IPS-20b (cell line): ENCODE results near the gene HNRNPR.
"Not testable (repeated sequence)": the region's sequence is repeated elsewhere in the genome, so short reads cannot be mapped to it uniquely, and the experiment has no call there.

Experiments used
- H3K27ac ChIP-seq: one replicate; pipeline ENCODE4 v1.5.1; 2013; ENCODE audit warnings: low read length
- H3K27me3 ChIP-seq: 2 replicates; pipeline ENCODE4 v1.6.1; 2013; ENCODE audit warnings: mild to moderate bottlenecking, low read length, inconsistent platforms; ENCODE audit not compliant: insufficient read depth
- H3K36me3 ChIP-seq: 2 replicates; pipeline ENCODE4 v1.6.1; 2013; ENCODE audit warnings: low read depth, mild to moderate bottlenecking, inconsistent platforms, low read length, moderate library complexity; ENCODE audit not compliant: insufficient read depth
- H3K4me1 ChIP-seq: 2 replicates; pipeline ENCODE4 v1.6.1; 2013; ENCODE audit warnings: mild to moderate bottlenecking, control low read depth, inconsistent platforms, low read length, moderate library complexity; ENCODE audit not compliant: insufficient read depth
- H3K4me3 ChIP-seq: 2 replicates; pipeline ENCODE4 v1.5.1; 2013; ENCODE audit warnings: mild to moderate bottlenecking, low read length, inconsistent platforms
- H3K9ac ChIP-seq: 2 replicates; pipeline ENCODE4 v1.6.1; 2013; ENCODE audit warnings: low read depth, mild to moderate bottlenecking, inconsistent platforms, low read length, moderate library complexity
- H3K9me3 ChIP-seq: 2 replicates; pipeline ENCODE4 v1.6.1; 2013; ENCODE audit warnings: mild to moderate bottlenecking, low read depth, low read length, inconsistent platforms; ENCODE audit not compliant: insufficient read depth

HNRNPR gene

GRCh38 chr1:23273450-23274133, 70.5 kb downstream of the HNRNPR start:
- Histone ChIP-seq H3K9me3 (no peaks in the 10 kb centered on the region), H3K9ac (no peak overlapping the region), H3K4me1 (no peaks in the 10 kb centered on the region), H3K27ac (no peak overlapping the region), H3K36me3 (no peaks in the 10 kb centered on the region), H3K27me3 (no peaks in the 10 kb centered on the region), H3K4me3 (no peak overlapping the region)

DNA sequence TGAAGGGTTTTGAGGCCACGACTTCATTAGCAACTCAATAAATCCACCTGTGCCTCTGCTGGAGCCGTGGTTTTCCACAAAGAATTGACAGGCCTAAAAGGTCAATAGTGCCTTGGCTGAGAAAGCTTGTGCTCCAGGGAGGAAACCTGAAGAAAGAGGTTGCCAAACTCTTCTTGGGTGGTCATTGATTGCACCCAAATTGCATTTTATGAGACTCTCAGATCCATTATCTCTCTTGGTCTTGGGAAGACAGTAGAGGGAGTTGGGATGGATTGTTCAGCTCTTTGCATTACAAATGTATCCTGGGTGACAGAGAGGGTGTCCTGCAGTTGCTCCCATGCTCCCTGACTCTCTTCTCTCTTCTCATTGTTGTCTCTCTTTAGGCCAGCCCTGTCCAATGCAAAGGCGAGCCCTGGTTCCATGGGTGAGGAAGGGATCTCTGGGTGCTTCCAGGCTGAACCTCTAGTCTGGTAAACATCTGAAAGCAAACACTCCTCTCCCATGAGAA, 80.7 kb downstream of the HNRNPR start:
- H3K36me3 ChIP-seq, result no peaks in the 10 kb centered on the region
- H3K4me1 ChIP-seq, result peaks cover 13% of the 10 kb centered on the region; the same call in 1 of the 2 replicates
- H3K27ac ChIP-seq, result peak overlapping the region; percentile 55
- peak overlapping the region; percentile 45 for H3K4me3 ChIP-seq
- H3K9ac ChIP-seq, result peak overlapping the region; percentile 4; the same call in 1 of the 2 replicates
- H3K9me3 ChIP-seq, result no peaks in the 10 kb centered on the region
- H3K27me3 ChIP-seq, result no peaks in the 10 kb centered on the region

- H3K4me1 ChIP-seq, H3K36me3 ChIP-seq, H3K9me3 ChIP-seq, H3K27me3 ChIP-seq, H3K27ac ChIP-seq, H3K4me3 ChIP-seq, H3K9ac ChIP-seq: not testable (repeated sequence)
Observed at GRCh38 chr1:23258082-23258481, 86.0 kb downstream of the HNRNPR start.

DNA sequence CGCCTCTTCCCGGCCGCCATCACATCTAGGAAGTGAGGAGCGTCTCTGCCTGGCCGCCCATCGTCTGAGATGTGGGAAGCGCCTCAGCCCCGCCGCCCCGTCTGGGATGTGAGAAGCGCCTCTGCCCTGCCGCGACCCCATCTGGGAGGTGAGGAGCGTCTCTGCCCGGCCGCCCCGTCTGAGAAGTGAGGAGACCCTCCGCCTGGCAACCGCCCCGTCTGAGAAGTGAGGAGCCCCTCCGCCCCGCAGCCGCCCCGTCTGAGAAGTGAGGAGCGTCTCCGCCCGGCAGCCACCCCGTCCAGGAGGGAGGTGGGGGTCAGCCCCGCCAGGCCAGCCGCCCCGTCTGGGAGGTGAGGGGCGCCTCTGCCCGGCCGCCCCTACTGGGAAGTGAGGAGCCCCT, 86.7 kb downstream of the HNRNPR start:
- not testable (repeated sequence) for H3K4me1 ChIP-seq, H3K36me3 ChIP-seq, H3K9me3 ChIP-seq, H3K27me3 ChIP-seq, H3K9ac ChIP-seq, H3K4me3 ChIP-seq, H3K27ac ChIP-seq
